Neuronal stem cell (in vitro differentiated cells): ENCODE data around the gene LBX1.

Experiments
- DNase-seq: peaks from one replicate; pipeline ENCODE4 v3.0.0-alpha.2; 2013; ENCODE audit warnings: low spot score
- H2AFZ ChIP-seq: one replicate; pipeline ENCODE4 v1.6.1; 2013; ENCODE audit warnings: mild to moderate bottlenecking, low read length, inconsistent platforms
- H2AK5ac ChIP-seq: 2 replicates; pipeline ENCODE4 v1.6.1; 2013; ENCODE audit warnings: low read depth, mild to moderate bottlenecking, inconsistent platforms, low read length, moderate library complexity, mixed read lengths
- H2BK120ac ChIP-seq: 2 replicates; pipeline ENCODE4 v1.6.1; 2013; ENCODE audit warnings: low read depth, mild to moderate bottlenecking, inconsistent platforms, low read length, moderate library complexity, mixed read lengths
- H2BK12ac ChIP-seq: one replicate; pipeline ENCODE4 v1.6.1; 2013; ENCODE audit warnings: low read length, inconsistent platforms
- H2BK15ac ChIP-seq: 2 replicates; pipeline ENCODE4 v1.6.1; 2013; ENCODE audit warnings: mild to moderate bottlenecking, low read length, inconsistent platforms, mixed read lengths
- H2BK5ac ChIP-seq: one replicate; pipeline ENCODE4 v1.6.1; 2013; ENCODE audit warnings: inconsistent platforms, mild to moderate bottlenecking, low read length, moderate library complexity
- H3K14ac ChIP-seq: one replicate; pipeline ENCODE4 v1.6.1; 2013; ENCODE audit warnings: low read length, inconsistent platforms
- H3K18ac ChIP-seq: 2 replicates; pipeline ENCODE4 v1.6.1; 2013; ENCODE audit warnings: low read length, inconsistent platforms
- H3K23ac ChIP-seq: 2 replicates; pipeline ENCODE4 v1.6.1; 2013; ENCODE audit warnings: low read depth, mild to moderate bottlenecking, mixed read lengths, low read length, inconsistent platforms; ENCODE audit not compliant: poor library complexity
- H3K27ac ChIP-seq: replicated peaks from 3 replicates; pipeline ENCODE4 v1.5.1; 2013; ENCODE audit warnings: low read length, inconsistent platforms
- H3K27me3 ChIP-seq, 3 experiments: 2 replicates each; pipeline ENCODE4 v1.6.1; 2013; ENCODE audit warnings: low read length in 3 of 3, mild to moderate bottlenecking in 2 of 3, inconsistent platforms in 1 of 3, low read depth in 1 of 3, mixed read lengths in 1 of 3, moderate library complexity in 1 of 3; ENCODE audit not compliant: control insufficient read depth in 3 of 3, insufficient read depth in 3 of 3
- H3K36me3 ChIP-seq, 2 donors: replicated peaks in 1 of 2; 2 replicates each; pipeline ENCODE4 v1.6.1; 2013; ENCODE audit warnings: low read length in 2 of 2; ENCODE audit not compliant: control insufficient read depth in 2 of 2, insufficient read depth in 2 of 2
- H3K4ac ChIP-seq: 2 replicates; pipeline ENCODE4 v1.6.1; 2013; ENCODE audit warnings: inconsistent platforms, mild to moderate bottlenecking, low read length, moderate library complexity
- H3K4me1 ChIP-seq, 2 donors: 1 replicate in 1 of 2; 2 replicates in 1 of 2; pipeline ENCODE4 v1.6.1; 2013; ENCODE audit warnings: low read length in 2 of 2, low read depth in 1 of 2; ENCODE audit not compliant: control insufficient read depth in 2 of 2, insufficient read depth in 1 of 2
- H3K4me2 ChIP-seq: one replicate; pipeline ENCODE4 v1.6.1; 2013; ENCODE audit warnings: mild to moderate bottlenecking, low read length, inconsistent platforms; ENCODE audit not compliant: insufficient read depth, poor library complexity, severe bottlenecking
- H3K4me3 ChIP-seq, 2 donors: 2 replicates each; pipeline ENCODE4 v1.5.1; 2013; ENCODE audit warnings: low read length in 2 of 2, mild to moderate bottlenecking in 2 of 2, inconsistent platforms in 1 of 2, moderate library complexity in 1 of 2
- H3K79me1 ChIP-seq: one replicate; pipeline ENCODE4 v1.6.1; 2013; ENCODE audit warnings: low read depth, mild to moderate bottlenecking, inconsistent platforms, low read length, moderate library complexity
- H3K9ac ChIP-seq: one replicate; pipeline ENCODE4 v1.6.1; 2013; ENCODE audit warnings: mild to moderate bottlenecking, low read depth, low read length, inconsistent platforms; ENCODE audit not compliant: poor library complexity
- H3K9me3 ChIP-seq, 2 donors: replicated peaks in 1 of 2; 2 replicates each; pipeline versions ENCODE3 to v1.6.1; 2013; ENCODE audit warnings: low read length in 2 of 2, mild to moderate bottlenecking in 2 of 2, inconsistent platforms in 1 of 2, low read depth in 1 of 2, mixed read lengths in 1 of 2, moderate library complexity in 1 of 2; ENCODE audit not compliant: control insufficient read depth in 2 of 2, insufficient read depth in 1 of 2
- H4K8ac ChIP-seq: one replicate; pipeline ENCODE4 v1.6.1; 2013; ENCODE audit warnings: low read depth, mild to moderate bottlenecking, inconsistent platforms, low read length, moderate library complexity
- H4K91ac ChIP-seq: one replicate; pipeline ENCODE4 v1.6.1; 2013; ENCODE audit warnings: low read length, low read depth, mild to moderate bottlenecking, inconsistent platforms; ENCODE audit not compliant: poor library complexity
- WGBS, 2 donors: extraction: QIAGEN DNeasy Blood & Tissue Kit; methylation state at CpG; one replicate each; pipeline ENCODE4 v1.1.7; 2013; ENCODE audit warnings: missing lambda C conversion rate in 2 of 2, mixed read lengths in 1 of 2; ENCODE audit not compliant: insufficient read length in 2 of 2, insufficient replicate concordance in 1 of 2; ENCODE audit errors: extremely low coverage in 2 of 2; 5-methylcytosine and 5-hydroxymethylcytosine counted together

The LBX1 gene

GRCh38 chr10:101244321-101245050 is 15.2 kb upstream of the LBX1 start:
- DNase-seq: no peak
- no peak overlapping the region for H3K4me2 ChIP-seq
- no peak overlapping the region for H2BK15ac ChIP-seq
- no peak overlapping the region for H2BK120ac ChIP-seq
- WGBS, 2 donors: no CpG with 5 or more reads among the region's 9 CpGs
- no peak overlapping the region for H2AFZ ChIP-seq
- H3K79me1 ChIP-seq: no peaks in the 10 kb centered on the region
- H3K4ac ChIP-seq: no peak overlapping the region
- peaks cover 0 to 1% of the 10 kb centered on the region in 2 donors for H3K9me3 ChIP-seq
- peaks cover 4 to 91% (median 37%) of the 10 kb centered on the region in 3 experiments for H3K27me3 ChIP-seq
- H2BK12ac ChIP-seq: no peak overlapping the region
- no peak overlapping the region for H3K23ac ChIP-seq
- H2BK5ac ChIP-seq: no peak overlapping the region
- no peak overlapping the region for H2AK5ac ChIP-seq
- H4K8ac ChIP-seq: no peak overlapping the region
- H3K14ac ChIP-seq: no peak overlapping the region
- H3K27ac ChIP-seq: no peak overlapping the region
- H3K4me3 ChIP-seq: no peak overlapping the region
- H4K91ac ChIP-seq: no peak overlapping the region
- no peak overlapping the region for H3K18ac ChIP-seq
- H3K4me1 ChIP-seq: peaks cover 0 to 1% of the 10 kb centered on the region in 2 donors
- no peaks in the 10 kb centered on the region for H3K36me3 ChIP-seq
- no peak overlapping the region for H3K9ac ChIP-seq

- H3K23ac ChIP-seq: no peak overlapping the region
- no peak overlapping the region for H3K4me2 ChIP-seq
- no peaks in the 10 kb centered on the region for H3K36me3 ChIP-seq
- H3K9ac ChIP-seq: no peak overlapping the region
- WGBS, 2 donors: no CpG with 5 or more reads among the region's 21 CpGs
- no peak overlapping the region for H3K4ac ChIP-seq
- no peak overlapping the region for H3K27ac ChIP-seq
- H3K4me3 ChIP-seq: no peak overlapping the region
- no peak overlapping the region for H2AFZ ChIP-seq
- H4K91ac ChIP-seq: no peak overlapping the region
- H3K4me1 ChIP-seq: peaks cover 0 to 1% of the 10 kb centered on the region in 2 donors
- no peak overlapping the region for H2BK5ac ChIP-seq
- H3K79me1 ChIP-seq: no peaks in the 10 kb centered on the region
- DNase-seq: no peak
- peaks cover 23 to 95% (median 54%) of the 10 kb centered on the region in 3 experiments for H3K27me3 ChIP-seq
- H3K9me3 ChIP-seq: peaks cover 0 to 1% of the 10 kb centered on the region in 2 donors
- H3K18ac ChIP-seq: no peak overlapping the region
- peak overlapping the region; percentile 13 for H2AK5ac ChIP-seq
- no peak overlapping the region for H4K8ac ChIP-seq
- H2BK120ac ChIP-seq: no peak overlapping the region
- H2BK12ac ChIP-seq: no peak overlapping the region
- H2BK15ac ChIP-seq: no peak overlapping the region
- no peak overlapping the region for H3K14ac ChIP-seq
Observed at GRCh38 chr10:101241840-101242707, 12.8 kb upstream of the LBX1 start.

GRCh38 chr10:101238732-101239105 is 9.5 kb upstream of the LBX1 start:
- Histone ChIP-seq H4K8ac (no peak overlapping the region), H3K4ac (no peak overlapping the region), H3K36me3 (no peaks in the 10 kb centered on the region), H3K9ac (no peak overlapping the region), H3K4me2 (no peak overlapping the region), H2BK5ac (no peak overlapping the region), H3K9me3 (no peaks in the 10 kb centered on the region), H3K4me3 (no peak overlapping the region), H3K14ac (no peak overlapping the region), H3K27me3 (peaks cover 42 to 97% (median 82%) of the 10 kb centered on the region in 3 experiments), H3K27ac (no peak overlapping the region), H3K4me1 (peaks cover 1 to 3% of the 10 kb centered on the region in 2 donors), H4K91ac (no peak overlapping the region), H2AK5ac (no peak overlapping the region), H3K23ac (no peak overlapping the region), H2BK15ac (no peak overlapping the region), H3K79me1 (no peaks in the 10 kb centered on the region), H3K18ac (no peak overlapping the region), H2BK120ac (no peak overlapping the region), H2BK12ac (no peak overlapping the region), H2AFZ (no peak overlapping the region)
- no CpG with 5 or more reads among the region's 24 CpGs for WGBS, 2 donors
- DNase-seq: no peak
